T-helper 1 cell (primary cell): ENCODE results near the gene NFASC.

ENCODE experiments used
- DNase-seq, 5 donors: peaks; one replicate each; pipeline ENCODE4 v3.0.0-alpha.2; 2012 to 2020

Gene NFASC

DNA sequence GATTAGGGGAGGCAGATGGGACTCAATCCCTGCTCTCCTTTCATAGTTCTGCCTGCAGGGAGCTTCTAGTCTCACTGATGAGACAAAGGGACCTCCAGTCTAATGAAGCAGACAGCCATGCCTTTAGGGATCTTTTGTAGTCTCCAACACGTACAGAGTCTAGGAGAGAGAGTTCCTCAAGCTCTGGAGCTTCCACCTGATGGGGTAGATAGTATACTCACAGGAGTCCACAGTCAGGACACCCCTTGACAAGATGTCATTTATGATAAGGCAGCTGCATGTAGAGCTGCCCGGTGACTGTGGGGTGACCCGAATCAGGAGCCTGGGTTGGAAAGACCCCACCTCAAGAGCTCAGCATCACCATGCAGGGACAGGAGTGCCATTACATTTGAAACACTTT, 117.0 kb downstream of the NFASC start:
- DNase-seq = no peak

DNA sequence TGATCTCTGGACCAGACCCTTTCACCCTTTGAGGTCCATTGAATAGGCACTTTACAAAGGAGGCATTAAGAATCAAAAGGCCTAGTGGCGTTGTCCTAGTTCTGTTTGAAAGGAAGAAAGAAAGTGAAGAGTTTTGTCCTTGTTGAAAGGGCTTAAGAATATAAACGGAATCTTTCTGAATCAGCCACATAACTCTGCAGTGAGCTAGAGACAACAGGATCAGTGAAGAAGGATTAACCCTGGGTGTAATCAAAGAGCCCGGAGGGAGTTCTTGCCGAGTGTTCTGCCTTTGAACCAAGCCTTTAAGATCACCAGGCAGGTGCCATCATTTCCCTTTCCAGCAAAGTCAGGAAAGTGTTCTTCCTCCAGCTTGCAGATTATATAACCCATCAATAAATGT, 117.5 kb downstream of the NFASC start:
- DNase-seq = no peak

DNA sequence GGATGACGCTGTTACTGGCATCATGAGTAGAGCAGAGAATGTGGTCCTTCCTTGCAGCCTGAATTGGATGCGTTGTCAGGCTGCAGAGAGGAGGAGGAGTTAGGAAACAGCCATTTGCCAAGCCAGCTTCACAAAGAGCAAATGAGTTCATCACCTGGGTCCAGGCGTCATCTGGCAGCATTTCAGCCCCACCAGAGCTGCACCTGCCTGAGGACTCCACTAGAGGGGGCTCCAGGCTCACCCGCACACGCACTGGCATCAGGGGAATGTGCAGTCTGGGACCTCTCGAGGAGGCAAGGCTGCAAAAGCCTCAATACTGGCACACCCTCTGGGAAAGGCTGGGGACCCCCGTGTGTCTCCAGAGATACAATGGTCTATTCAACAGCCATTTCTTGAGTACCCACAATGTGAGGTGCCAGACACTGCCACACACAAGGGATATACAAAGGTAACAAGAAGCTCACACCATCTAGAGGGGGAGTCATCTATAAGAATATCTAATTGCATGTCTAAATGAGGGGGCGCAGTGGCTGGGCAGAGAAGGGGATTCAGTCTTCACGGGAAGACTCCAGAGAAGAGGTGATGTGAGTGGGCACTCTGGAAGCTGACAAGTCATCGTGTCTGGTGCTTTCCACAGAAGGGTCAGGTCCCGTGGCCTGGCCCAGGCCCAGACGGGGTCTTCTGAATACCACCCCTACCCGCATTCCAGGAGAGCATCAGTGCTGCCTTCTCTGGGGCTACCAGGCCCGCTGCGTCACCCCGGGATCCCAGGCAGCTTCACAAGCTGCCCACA, 118.8 kb downstream of the NFASC start:
- DNase-seq = peak in 3 of 5 donors; percentile 20 to 53 (median 21)

DNA sequence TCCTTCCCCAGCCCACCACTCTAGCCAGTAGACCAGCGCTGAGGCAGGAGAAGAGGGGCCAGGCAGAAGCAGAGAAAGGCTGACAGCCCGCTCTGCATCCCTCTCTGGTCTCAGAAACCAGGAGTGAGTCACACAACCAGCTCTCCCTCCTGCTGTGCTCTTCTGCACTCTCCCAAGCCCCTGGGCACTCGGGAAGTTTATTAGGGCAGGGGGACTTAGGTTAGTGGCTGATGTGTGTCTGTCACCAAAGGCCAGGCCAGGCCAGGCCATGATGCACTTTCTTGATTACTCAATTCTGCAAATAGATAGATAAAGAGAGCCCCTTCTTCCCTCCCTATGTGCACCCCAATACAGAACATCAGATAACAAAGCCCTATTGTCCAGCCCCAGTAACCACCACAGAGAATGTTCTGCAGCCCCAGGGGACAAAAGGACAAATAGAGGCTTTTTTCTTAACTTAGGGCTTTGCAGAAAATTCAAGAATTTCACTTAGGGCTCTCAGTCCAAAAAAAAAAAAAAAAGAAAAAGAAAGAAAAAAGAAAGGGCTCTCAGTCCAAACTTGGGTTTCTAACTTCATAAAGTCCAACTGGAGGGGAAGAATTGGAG, 119.5 kb downstream of the NFASC start:
- no peak for DNase-seq

DNA sequence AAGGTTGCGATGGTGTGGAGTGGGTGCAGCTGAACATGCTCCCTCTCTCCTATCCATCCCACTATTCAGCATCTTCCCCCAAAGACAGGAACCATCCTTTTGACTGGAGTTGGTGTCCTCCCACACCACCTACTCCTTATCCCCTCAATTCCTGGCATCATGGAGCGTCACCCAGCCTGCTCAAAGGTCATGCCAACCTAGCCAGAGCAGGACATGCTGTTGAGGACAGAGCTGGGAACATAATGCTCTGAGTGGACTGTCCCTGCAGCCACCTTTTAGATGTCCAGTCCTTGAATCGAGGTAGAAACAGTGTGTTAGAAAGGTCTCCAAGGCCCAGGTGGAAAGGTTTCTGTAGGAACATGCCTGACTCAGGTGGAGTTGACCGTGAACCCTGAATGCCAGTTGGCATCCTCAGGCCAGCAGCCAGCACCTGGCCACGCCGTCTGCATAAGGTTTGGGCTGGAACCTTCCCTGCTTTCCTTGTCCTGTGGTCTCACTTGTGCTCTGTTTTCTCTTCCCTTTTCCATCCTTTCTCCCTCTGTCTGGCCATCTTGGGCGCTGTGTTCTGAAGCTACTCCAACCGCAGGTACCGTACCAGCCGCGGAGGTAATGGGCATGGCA, 120.2 kb downstream of the NFASC start:
- DNase-seq = no peak

DNA sequence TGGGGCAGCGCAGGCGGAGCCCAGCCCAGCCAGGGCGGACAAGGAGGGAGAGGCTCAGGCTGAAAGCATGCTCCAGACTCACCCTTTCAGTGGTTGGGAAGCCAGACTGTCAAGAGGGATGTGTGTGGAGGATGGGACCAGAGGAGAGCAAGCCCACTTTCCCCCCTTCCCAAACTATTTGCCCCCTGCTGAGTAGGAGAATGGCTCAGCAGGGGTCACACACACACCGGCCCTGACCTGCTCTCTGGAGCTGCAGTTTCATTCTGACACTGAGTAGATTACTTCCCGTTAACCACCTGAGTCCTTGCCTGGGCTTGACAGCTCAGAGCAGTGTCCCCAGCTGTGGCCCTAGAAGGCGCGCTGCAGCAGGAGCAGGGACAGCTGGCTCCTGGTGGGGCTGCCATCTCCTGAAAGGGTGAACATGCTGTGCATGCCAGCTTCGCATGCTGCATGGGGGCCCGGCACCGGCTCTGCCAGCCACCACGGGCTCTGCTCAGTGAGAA, 120.7 kb downstream of the NFASC start:
- DNase-seq = no peak

DNA sequence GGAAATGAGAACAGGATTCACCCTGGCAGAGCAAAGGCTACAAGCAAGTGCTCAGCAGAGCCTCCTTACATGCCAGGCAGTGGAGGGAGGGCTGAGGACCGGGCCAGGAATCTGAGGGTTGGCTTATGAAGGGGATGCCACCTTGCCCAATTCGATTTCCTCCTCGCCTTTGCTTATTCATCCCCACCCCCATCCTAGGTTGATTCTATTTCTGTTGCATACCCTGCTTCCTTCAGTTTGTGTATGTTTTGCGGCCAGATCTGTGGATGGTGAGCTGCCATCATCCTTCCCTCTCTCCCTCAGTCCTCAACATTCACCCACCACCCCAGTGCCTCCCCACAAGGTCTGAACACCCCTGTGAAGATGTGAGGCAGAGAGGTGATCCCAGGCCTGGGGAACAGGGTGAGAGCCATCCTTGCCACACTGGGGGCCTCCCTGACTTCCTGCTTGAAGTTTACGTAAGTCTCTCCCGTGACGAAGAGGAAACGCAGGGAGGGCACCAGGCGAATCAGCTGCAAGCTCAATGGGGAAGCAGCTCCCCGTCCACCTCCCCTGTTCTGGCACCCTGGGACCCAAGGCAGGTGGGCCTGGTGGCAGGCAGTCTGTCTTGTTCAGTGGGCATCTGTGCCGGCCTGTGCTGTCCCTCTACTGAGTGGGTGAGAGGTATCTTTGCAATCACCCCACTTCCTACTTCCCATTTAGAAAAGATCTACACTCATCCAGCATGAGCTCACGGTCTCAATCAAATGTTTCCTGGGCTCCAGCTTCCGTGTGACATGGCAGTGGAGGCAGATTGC, 121.7 kb downstream of the NFASC start:
- DNase-seq = peak in 1 of 5 donors; percentile 29

DNA sequence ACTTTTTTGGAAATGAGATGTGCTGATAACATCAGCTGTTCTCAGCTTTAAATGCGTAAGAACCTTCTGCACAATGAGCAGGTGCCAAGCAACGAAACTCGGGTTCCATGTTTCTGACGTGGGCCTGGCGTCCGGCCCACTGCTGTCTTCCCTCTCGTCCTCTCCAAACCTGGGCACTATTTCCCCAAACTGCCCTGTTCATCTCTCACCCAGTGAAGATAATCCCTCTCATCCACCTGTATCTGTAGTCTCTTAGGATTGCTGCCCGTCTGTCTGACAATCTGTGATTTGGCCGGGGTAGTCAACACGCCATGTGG, 122.3 kb downstream of the NFASC start:
- DNase-seq = no peak

DNA sequence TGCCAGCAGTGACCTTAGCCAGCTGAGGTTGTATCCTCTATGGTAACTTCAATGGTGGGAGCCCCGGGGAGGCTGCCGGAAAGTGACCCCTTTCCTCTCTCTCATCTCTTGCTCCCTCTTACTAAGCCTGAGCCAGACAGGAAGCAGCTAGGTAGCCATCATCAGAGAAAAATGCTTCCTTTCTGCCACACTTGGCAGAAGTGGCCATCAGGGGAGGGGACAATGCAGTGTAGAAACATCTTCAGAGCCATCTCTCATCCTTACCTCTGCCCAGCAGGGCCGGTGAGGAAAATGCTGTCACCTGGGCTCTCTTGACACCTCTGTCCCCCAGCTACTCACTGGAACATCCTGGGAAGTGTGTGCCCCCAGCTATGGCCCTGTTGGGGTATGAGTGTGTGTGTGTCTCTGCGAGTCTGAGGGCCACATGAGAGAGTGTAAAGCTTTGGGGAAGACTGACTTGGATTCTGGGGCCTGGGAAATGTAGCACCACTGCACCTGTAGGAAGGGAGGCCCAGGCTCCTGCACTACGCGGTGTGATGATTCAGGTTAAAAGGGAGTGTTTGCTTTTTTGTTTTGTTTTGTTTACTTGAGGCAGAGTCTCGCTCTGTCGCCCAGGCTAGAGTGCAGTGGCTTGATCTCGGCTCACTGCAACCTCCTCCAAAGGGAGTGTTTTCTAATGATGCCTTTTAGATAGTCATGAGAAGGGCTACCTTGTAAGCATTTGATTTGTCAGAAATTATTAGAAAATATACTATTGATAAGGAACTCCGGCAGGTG, 123.6 kb downstream of the NFASC start:
- no peak for DNase-seq

DNA sequence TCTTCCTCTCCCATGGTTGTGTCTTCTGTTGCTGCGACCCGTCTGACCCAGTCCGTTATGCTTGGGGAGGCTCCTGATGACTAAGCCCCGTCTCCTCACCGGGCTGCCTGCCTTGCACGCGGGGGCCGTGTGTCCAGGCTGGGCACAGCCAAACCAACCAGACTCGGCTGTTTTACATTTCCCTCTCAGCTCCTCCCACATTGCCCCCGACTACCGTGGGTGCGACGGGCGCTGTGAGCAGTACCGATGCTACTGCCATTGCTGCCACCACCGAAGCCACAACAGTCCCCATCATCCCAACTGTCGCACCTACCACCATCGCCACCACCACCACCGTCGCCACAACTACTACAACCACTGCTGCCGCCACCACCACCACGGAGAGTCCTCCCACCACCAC, 126.3 kb downstream of the NFASC start:
- DNase-seq = no peak

DNA sequence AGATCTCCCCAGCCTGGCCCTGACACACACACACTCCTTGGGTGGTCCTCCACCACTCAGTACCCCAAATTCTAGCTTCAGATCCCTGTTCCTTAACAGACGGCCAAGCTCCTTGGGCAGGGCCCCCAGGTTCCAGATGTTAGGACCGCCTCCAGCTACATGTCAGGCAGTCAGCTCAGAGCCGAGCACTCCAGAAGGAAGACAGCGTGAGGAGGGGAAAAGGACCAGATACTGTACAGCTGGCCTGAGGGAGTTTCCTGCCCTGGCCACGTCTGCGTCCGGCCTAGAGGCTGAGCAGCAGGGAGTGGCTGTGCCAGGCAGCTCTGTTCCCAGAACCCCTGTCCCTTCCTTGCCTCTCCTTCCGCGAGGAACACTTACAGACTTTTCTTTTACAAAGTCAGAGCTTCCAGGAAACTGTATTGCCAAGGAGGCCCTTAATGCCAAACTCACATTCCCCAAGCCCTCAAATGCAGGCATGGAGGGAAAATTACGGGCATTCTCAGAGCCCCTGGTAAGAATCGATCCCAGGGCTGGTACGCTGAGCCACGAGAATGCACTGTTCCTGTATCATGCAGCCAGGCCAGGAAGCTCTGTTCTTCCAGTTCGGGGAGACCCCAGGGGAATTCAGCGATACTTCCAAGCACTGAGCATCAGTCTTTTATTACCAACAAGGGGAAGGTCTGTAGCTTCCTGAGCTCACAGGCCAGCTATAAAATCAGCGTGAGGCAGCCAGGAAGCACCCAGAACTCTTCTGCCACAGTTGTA, 127.1 kb downstream of the NFASC start:
- no peak for DNase-seq

DNA sequence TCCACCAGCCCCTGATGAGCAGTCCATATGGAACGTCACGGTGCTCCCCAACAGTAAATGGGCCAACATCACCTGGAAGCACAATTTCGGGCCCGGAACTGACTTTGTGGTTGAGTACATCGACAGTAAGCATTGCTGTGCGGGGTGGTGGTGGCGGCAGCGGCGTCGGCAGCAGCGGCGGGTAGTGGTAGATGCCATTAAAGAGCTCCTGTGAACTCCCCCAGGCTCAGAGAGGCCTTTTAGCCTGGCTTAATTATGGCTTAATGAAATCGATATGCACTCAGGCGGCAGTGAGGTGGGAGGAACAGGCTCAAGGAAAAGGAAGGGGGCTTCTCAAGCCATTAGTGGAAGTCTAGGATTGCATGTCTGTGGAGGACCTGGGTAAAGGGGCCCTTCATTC, 130.5 kb downstream of the NFASC start:
- no peak for DNase-seq

DNA sequence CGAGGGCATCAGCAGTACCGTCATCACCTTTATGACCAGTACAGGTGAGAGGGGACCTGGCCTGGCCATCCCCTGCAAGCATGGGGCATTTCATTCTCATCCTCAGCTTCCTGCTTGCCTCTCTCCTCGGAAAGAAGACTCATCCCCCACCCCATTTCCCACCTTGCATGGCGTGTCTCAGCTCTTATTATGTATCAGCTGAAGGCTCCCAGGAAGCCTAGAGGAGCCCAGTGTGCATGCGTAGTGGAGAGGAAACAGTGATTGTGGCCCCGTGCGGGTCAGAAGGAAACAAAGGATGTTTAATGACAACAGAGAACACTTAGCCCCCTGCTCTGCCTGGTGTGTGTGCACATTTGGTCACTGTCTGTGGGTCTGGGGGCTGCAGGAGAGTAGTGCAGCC, 132.0 kb downstream of the NFASC start:
- DNase-seq = no peak

DNA sequence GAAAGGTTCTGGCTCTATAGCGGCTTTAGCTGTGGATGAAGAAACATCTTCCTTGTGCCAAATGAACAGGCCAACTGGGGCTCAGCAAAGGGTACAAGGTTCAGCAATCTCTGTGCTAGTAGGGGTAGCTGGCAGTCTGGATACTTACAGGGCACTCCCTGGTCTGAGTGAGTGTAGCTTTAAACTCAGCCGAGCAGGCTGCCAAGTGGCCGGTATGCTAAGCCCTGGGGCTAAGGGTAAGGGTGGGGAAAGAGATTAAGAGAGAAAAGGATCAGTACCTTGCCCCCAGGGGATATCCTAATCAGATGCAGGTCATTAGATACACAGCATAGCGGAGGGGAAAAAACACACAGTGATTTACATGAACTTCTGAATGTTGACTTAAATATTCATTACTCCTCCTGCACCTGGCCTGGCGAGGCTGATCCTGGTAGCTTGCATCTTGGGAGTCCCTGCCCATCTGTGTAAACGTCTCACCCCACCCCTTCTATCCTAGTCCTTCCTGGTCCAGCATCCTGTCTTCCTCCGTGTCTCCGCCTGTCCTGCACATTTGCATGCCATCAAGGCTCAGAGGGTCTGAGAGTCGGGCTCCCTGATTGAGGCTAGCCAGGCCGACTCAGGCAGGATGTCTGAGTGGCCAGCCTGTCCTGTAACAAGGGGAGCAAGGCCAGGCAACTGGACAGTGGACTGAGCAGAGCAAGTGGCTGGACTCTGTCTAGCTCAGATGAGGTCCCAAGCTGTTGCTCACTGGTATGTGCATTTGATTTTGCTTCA, 132.9 kb downstream of the NFASC start:
- no peak for DNase-seq

DNA sequence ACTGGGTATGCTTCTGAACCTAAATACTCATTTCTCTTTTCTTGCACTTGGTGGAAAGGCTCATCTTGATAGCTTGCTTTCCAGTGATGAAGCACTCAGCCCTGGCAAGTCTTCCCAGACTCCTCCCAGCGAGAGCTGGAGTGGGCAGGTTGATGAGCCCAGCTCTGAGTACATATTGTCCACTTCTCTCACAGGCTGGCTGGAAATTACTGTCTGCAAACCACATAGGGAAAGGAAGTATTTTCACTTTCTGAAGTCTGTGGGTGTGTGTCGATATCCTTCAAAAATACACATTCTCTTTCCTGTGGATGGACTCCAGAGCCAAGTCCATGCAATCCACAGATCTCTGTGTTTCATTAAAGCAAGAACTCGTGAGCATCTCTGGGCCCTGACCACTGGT, 133.7 kb downstream of the NFASC start:
- no peak for DNase-seq

DNA sequence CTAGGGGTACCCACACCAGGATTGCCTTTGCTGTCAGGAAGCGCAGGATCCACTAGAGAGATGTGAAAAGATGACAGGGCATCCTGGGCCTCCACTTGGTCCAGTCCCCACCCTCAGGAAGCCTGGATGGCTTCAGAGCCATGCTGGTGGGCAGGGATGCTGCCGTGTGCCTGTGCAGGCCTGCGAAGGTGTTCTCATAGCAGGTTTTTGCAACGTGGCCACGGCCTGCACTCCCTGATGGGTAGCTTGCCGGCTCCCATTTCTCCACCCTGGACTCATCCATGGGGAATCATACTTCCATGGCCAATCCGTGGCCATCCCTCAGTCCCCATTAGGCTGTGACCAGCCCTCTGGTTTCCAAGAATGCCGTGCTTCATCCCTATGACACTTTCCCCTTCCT, 138.2 kb downstream of the NFASC start:
- no peak for DNase-seq

DNA sequence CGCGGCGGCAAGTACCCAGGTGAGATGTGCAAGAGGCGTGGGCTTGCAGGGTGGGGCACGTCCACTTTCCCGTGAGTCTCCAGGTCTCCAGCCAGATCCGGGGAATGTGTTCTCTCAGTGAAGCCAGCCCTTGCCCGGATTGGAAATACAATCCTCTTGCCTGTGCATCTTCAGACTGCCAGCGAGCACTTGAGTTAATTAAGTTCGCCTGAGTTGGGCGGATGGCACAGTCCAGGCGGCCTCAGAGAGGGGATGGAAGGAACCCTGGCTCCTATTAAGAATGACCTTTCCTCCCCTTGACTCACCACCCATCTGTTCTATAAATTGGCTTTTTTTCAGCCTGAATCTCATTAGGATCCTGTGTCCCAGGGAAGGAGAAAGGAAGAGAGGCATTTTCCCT, 139.0 kb downstream of the NFASC start:
- no peak for DNase-seq

DNA sequence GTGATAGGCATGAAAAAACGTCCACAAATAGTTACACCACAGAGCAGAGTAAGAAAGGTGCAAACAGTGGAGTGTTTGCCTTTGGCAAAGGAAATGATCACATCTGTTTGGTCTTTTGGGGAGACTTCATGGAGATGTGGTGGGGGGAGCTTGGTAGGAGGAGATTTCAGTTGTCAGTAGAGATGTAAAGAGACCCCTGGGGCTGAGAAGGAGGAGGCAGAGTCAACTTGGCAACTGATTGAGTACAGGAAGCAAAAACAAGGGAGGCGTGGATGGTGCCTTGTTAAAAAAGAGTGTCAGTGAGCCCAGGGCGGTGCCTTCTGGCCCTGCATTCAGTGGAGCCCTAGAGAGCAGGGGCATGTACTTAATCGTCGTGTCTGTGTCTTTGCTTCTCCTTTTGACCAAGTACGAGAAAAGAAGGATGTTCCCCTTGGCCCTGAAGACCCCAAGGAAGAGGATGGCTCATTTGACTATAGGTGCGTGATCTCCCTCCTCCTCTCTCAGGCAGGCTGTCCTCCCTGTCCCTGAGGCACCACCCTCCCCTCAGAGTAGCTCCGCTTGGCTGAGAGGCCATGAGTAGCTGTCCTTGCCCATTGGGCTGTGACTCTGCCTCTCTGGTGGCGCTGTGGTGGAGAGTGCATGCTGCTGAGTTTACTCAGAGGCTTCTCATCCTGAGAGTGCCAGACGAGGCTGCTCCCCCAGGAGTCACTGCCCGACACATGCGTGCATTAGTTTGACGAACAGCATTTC, 141.9 kb downstream of the NFASC start:
- DNase-seq = no peak

DNA sequence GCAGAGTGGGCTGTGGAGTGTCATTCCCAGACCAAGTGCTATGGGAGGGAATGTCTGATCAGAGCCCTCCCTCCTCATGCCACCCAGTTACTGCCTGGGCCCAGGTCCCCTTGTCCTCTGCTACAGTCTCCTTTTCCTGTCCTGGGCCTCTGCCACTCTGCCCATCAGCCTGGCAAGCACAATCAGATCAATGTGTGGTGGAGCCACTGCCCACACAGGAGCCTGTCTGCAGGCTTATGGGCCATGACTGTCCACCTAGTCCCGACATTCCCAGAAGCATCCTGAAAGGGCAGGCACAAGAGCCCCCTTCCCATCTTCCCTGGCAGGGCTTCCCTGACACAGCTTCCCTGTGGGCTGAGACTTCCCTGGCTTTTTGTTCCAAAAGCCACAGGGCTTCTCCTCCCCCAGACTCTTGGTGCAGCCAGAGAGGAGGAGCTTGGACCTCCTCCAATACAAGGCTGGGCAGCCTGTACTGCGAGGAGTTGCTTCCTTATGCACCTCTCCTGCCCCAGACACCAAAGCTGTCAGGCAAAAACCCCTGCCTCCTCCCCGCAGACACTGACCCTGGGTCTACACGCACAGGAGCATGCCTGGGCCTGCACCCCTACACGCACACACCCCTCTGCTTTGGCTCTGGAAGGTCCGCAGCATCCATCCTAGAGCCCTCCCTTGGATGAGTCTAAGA, 143.2 kb downstream of the NFASC start:
- no peak for DNase-seq

DNA sequence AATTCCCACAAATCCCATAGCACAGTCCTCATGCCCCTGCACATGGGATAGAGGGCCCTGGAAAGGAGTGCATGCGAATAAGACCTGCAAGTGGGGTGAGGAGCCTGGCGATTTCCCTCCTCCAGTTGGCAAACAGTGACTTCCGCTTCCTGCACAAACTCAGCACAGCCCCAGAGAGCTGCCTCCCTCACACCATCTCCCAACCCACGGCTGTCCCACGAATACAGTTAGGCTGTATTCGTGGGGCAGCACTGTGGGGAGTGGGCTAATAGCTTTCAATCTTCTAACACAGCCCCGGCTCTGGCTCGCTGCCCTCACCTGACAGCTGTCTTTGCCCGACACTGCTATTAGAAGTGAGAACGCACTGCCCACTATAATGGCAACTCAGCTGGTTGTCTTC, 144.1 kb downstream of the NFASC start:
- no peak for DNase-seq
